ENCODE measurements around the gene ZFR2. TPM values are rescaled to one million over a fixed set of nuclear protein-coding genes. Genes with fewer than 3 reads are reported as not detected.
"Not testable (repeated sequence)": the region's sequence is repeated elsewhere in the genome, so short reads cannot be mapped to it uniquely, and the experiment has no call there.

ZFR2 gene
- total RNA-seq, 1 donor from 2014 or later, result 0.30 TPM

- no peak for DNase-seq
Measured at GRCh38 chr19:3770136-3770999, 98.5 kb downstream of the ZFR2 start.

GRCh38 chr19:3769494-3769893 lies 99.3 kb downstream of the ZFR2 start:
- no peak for DNase-seq

GRCh38 chr19:3768748-3769099 lies 100.1 kb downstream of the ZFR2 start:
- DNase-seq, result no peak

DNA sequence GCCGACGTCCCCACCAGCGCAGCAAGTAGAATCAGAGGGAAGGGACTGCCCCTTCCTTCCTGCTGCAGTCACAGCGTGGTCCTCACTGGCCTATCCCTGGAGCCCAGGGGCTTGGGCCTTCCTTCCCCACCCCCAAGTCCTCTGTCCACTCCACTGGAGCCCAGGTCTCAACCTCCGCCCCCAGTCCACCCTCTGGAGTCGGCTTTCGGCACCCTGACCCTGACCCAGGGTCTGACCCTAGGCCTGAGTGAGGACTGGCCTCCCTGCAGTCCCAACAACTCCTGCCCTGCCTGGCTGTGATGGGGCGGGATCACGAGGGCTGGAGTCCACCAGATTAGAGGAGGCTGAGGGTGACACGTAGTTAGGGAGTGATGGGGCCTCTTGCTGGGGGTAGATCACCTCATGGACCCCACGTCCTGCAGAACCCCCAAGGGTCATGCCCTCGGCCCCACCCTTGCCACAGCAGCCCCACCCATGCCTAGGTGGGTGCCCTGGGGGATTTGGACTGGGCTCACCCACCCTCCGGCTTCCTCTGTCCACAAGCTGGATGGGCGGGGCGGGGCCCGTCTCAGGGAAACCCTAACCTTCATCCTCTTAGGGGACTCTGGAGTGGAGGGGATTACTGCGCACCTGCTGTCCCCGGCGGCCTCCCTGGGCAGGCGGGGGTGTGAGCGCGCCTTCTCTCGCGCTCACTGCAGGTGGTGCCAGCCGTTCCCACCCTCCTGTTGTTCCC lies 100.7 kb downstream of the ZFR2 start:
- DNase-seq, result no peak

DNA sequence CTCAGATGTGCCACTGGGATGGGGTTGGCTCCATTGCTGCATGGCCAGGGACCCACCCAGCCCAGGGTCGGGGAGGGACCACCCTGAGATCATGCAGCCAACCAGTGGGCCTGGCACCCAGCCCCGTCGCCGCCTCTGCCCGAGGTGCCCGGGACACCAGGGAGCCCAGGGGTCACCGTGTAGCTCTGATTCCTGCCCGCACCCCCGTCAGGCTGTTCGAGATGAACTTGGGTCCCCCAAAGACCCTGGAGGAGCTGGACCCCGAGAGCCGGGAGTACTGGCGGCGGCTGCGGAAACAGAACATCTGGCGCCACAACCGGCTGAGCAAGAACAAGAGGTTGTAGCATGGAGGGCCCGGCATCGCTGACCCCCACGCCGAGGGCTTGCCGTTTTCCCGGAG lies 101.8 kb downstream of the ZFR2 start:
- DNase-seq, result no peak

GRCh38 chr19:3766520-3766919 lies 102.3 kb downstream of the ZFR2 start:
- DNase-seq, result no peak

DNA sequence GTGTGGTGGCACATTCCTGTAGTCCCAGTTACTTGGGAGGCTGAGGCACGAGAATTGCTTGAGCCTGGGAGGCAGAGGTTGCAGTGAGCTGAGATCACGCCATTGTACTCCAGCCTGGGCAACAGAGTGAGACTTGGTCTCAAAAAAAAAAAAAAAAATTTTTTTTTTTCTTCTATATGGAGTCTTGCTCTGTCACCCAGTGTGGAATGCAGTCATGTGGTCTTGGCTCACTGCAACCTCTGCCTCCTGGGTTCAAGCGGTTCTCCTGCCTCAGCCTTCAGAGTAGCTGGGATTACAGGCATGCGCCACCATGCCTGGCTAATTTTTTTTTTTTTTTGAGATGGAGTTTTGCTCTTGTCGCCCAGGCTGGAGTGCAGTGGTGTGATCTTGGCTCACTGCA lies 103.1 kb downstream of the ZFR2 start:
- not testable (repeated sequence) for DNase-seq

- DNase-seq, result no peak
Measured at GRCh38 chr19:3765121-3765520, 103.7 kb downstream of the ZFR2 start.

- peak; percentile 99 for DNase-seq
Measured at GRCh38 chr19:3762501-3763459, 106.1 kb downstream of the ZFR2 start, which contains the start of gene MRPL54. MRPL54 (plus strand) TSS chr19:3762682; CDS start chr19:3762701, 19 bp downstream.

GRCh38 chr19:3762130-3762473 lies 106.7 kb downstream of the ZFR2 start:
- DNase-seq, result no peak

GRCh38 chr19:3761382-3762129 lies 107.3 kb downstream of the ZFR2 start, which contains the start of gene APBA3:
APBA3 (minus strand) TSS chr19:3761692; CDS start chr19:3760264, 1,428 bp downstream.
- peak; percentile 46 for DNase-seq

DNA sequence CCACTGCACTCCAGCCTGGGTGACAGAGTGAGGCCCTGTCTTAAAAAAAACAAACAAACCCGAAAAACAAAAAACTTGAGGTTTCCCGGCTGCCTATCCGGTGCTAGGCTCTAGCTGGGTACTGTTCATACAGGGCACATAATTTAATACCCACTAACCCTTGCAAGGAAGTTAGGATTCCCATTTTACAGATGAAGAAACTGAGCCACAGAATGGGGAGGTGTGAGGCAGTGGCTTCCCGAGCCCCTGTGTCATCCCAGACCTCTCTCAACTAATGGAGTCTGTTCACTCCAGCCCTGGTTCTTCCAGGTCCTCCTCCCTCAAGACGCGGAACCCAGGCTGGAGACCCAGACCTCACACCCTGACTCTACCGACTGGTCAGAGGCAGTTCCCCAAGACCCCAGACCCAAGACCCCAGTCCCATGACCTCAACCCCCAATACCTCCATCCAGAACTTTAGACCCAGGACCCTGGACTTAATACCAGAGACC lies 107.9 kb downstream of the ZFR2 start:
- no peak for DNase-seq

DNA sequence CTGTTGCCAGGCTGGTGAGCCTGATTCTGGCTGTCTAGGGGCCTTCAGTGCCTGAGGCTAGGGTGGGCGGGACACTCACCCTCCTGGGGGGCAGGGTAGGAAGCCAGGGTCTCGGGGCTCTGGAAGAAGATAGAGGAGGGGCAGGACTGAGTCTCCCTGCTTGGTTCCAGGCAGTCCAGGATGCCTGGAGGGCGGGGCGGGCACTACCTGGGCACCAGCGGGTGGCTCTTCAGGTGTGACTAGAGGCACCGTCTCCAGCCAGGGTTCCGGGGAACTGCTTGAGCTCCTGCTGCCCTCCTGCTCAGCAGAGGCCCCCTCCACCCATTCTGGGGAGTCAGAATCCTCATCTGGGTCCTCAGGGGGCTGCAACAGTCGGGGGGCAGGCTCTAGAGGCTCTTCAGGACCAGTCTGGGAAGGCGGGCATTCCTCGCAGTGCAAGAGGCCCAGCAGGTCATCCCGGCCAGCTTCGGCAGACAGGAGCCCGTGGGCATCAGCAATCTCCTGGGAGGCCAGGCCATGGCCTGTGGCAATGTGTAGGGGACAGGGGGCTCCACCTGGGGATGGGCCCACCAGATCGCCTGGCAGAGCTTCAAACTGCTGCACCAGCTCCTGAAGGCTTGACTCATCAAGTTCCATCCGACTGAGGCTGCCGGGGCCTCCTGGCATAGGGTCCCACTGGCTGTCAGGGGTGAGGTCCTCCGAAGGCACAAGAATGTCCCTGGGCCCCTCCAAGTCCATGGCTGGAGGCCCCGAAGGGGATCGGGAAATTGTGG lies 109.2 kb downstream of the ZFR2 start:
- DNase-seq, result no peak

DNA sequence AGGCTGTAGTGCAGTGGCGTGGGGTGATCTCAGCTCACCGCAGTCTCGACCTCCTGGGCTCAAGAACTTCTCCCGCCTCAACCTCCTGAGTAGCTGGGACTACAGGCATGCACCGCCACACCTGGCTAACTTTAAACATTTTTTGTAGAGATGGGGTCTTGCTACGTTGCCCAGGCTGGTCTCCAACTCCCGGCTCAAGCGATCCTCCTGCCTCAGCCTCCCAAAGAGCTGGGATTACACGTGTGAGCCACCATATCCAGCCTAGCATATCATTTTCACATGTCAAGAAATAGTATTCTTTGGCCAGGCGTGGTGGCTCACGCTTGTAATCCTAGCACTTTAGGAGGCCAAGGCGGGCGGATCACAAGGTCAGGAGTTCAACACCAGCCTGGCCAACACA lies 110.5 kb downstream of the ZFR2 start:
- not testable (repeated sequence) for DNase-seq

- DNase-seq, result not testable (repeated sequence)
Measured at GRCh38 chr19:3757705-3758104, 111.1 kb downstream of the ZFR2 start.

Small RNAs within 50 kb of the gene (small RNA-seq; reads per million reads assigned to genes)
- gene AC005777.1 (ENCODE audit: low replicate concordance), result not detected

Other genes starting within 250 kb of the ZFR2 start
- gene CACTIN, start 242.2 kb downstream of the ZFR2 start, total RNA-seq, result 12.8 TPM
- gene PIP5K1C, start 168.6 kb downstream of the ZFR2 start, total RNA-seq, result 8.9 TPM
- gene TJP3, start 160.7 kb downstream of the ZFR2 start, total RNA-seq, result 1.2 TPM
- 14.6 TPM for gene APBA3, start 107.3 kb downstream of the ZFR2 start, total RNA-seq
- 27.3 TPM for gene MRPL54, start 106.4 kb downstream of the ZFR2 start, total RNA-seq
- not detected for gene RAX2, start 96.8 kb downstream of the ZFR2 start, total RNA-seq
- gene MATK, start 82.7 kb downstream of the ZFR2 start, total RNA-seq, result 0.99 TPM
- gene ATCAY, start 11.6 kb upstream of the ZFR2 start, total RNA-seq, result 0.20 TPM
- gene NMRK2, start 64.0 kb upstream of the ZFR2 start, total RNA-seq, result 3.6 TPM
- 52.5 TPM for gene DAPK3, start 102.1 kb upstream of the ZFR2 start, total RNA-seq
- gene EEF2, start 116.4 kb upstream of the ZFR2 start, total RNA-seq, result 1,711 TPM
- 22.9 TPM for gene PIAS4, start 138.7 kb upstream of the ZFR2 start, total RNA-seq
- gene ZBTB7A, start 197.9 kb upstream of the ZFR2 start, total RNA-seq, result 12.7 TPM

All from skin of body (tissue), 3 donors.